Right cardiac atrium (tissue), 5 donors: ENCODE results near the gene TRIM46. TPM values are rescaled to one million over a fixed set of nuclear protein-coding genes. Genes with fewer than 3 reads are reported as not detected.
"Not testable (repeated sequence)": the region's sequence is repeated elsewhere in the genome, so short reads cannot be mapped to it uniquely, and the experiment has no call there.

ENCODE experiments used
- ATAC-seq, 2 donors: fragments of 200-7000 bp; cut with Tn5 transposase; one replicate each; pipeline versions ENCODE4 v1.8.0 to v1.9.1; 2020; ENCODE audit warnings: moderate library complexity in 2 of 2, mild to moderate bottlenecking in 1 of 2
- DNase-seq, 3 donors: peaks; one replicate each; pipeline ENCODE4 v3.0.0-alpha.2; 2020
- H3K27ac ChIP-seq: one replicate; pipeline ENCODE4 v1.5.1; 2013; ENCODE audit warnings: mild to moderate bottlenecking, low read length, control low read depth, moderate library complexity
- H3K27me3 ChIP-seq: one replicate; pipeline ENCODE4 v1.6.1; 2013; ENCODE audit not compliant: control insufficient read depth, insufficient read depth
- H3K4me1 ChIP-seq: one replicate; pipeline ENCODE4 v1.6.1; 2013; ENCODE audit warnings: low read length; ENCODE audit not compliant: control insufficient read depth, insufficient read depth
- H3K4me3 ChIP-seq: one replicate; pipeline ENCODE4 v1.5.1; 2013; ENCODE audit warnings: low read length, control low read depth
- H3K9me3 ChIP-seq: one replicate; pipeline ENCODE4 v1.6.1; 2013; ENCODE audit warnings: low read length; ENCODE audit not compliant: control insufficient read depth
- WGBS: extraction: QIAGEN DNeasy Blood & Tissue Kit; methylation state at CpG from one replicate; pipeline ENCODE4 v1.1.7; 2013; 5-methylcytosine and 5-hydroxymethylcytosine counted together
- intact Hi-C, 4 donors: fragments of 100-400 bp; cut with DNase I; formaldehyde crosslinking; loops; one replicate each; pipeline versions ENCODE4 v1.11.0 to v1.14.0; 2022 to 2023
- polyA plus RNA-seq: library from polyadenylated mRNA; stranded (reverse); fragments of 200-250 nt; gene quantifications from one replicate; pipeline ENCODE4 v1.2.3, GENCODE V29; 2013
- total RNA-seq, 4 donors: library from RNA; stranded (reverse); fragmentation: NEBNext Ultra II Directional; extraction: Animal tissue kit (Norgen Biotek cat#: 25700); gene quantifications; one replicate each; pipeline ENCODE4 v1.2.1, GENCODE V29; 2021
- donor health status: healthy with polysubstance abuse.
- donor health status: DM: no; HTN: yes; CAD: no.
- donor health status: DM: no; HTN: no; CAD: no.
- donor health status: DM: no; HTN: yes; CAD: no; lungs with severe emphysema.
- donor health status: DM: yes; HTN: yes; CAD: no.

Gene TRIM46
- total and polyA plus RNA-seq, 5 donors: 0.17 to 0.37 (median 0.25) TPM

GRCh38 chr1:155140630-155140953 lies 33.1 kb upstream of the TRIM46 start:
- peak overlapping the region; percentile 69 for H3K27ac ChIP-seq
- 7% methylated on average over 11 of the region's 11 CpGs for WGBS

DNA sequence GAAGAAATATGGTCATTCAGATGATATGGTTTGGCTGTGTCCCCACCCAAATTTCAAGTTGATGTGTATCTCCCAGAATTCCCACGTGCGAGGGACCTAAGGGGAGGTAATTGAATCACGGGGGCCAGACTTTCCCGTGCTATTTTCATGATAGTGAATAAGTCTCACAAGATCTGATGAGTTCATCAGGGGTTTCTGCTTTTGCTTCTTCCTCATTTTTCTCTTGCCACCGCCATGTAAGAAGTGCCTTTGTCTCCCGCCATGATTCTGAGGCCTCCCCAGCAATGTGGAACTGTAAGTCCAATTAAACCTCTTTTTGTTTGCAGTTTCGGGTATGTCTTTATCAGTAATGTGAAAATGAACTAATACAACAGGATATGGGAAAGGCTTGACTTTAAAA lies 31.9 kb upstream of the TRIM46 start:
- Histone ChIP-seq H3K27ac (no peak overlapping the region), H3K9me3 (no peaks in the 10 kb centered on the region), H3K4me3 (no peak overlapping the region), H3K4me1 (peaks cover 2% of the 10 kb centered on the region), H3K27me3 (no peaks in the 10 kb centered on the region)
- no peak for ATAC-seq
- DNase-seq: no peak
- 84% methylated on average over 7 of the region's 7 CpGs for WGBS
- intact Hi-C loops: no loop called here

More at GRCh38 chr1:155140630-155140953, 33.1 kb upstream of the TRIM46 start:
- no peaks in the 10 kb centered on the region for H3K27me3 ChIP-seq
- no peaks in the 10 kb centered on the region for H3K9me3 ChIP-seq
- ATAC-seq (no peak), DNase-seq (no peak)
- peak overlapping the region; percentile 86 for H3K4me3 ChIP-seq
- peaks cover 4% of the 10 kb centered on the region for H3K4me1 ChIP-seq
- intact Hi-C loops: no loop called here

GRCh38 chr1:155145491-155145890 lies 28.2 kb upstream of the TRIM46 start:
- H3K4me1 ChIP-seq: no peaks in the 10 kb centered on the region
- WGBS: 83% methylated on average over 3 of the region's 3 CpGs
- no peaks in the 10 kb centered on the region for H3K9me3 ChIP-seq
- H3K27me3 ChIP-seq: no peaks in the 10 kb centered on the region
- no peak overlapping the region for H3K4me3 ChIP-seq
- ATAC-seq (no peak), DNase-seq (no peak)
- no peak overlapping the region for H3K27ac ChIP-seq
- intact Hi-C loops: no loop called here

- H3K9me3 ChIP-seq, intact Hi-C loops: not testable (repeated sequence)
- WGBS: 60% methylated on average over 3 of the region's 3 CpGs
These were observed 17.5 kb upstream of the TRIM46 start for GRCh38 chr1:155155996-155156643.

GRCh38 chr1:155158991-155159390 lies 14.7 kb upstream of the TRIM46 start:
- Histone ChIP-seq H3K9me3 (no peaks in the 10 kb centered on the region), H3K27ac (no peak overlapping the region), H3K4me3 (no peak overlapping the region), H3K4me1 (no peaks in the 10 kb centered on the region), H3K27me3 (no peaks in the 10 kb centered on the region)
- no peak for DNase-seq
- no peak for ATAC-seq
- 85% methylated on average over 1 of the region's 1 CpG for WGBS
- intact Hi-C loops: no loop called here

More at GRCh38 chr1:155155996-155156643, 17.5 kb upstream of the TRIM46 start:
- not testable (repeated sequence) for H3K27me3 ChIP-seq, H3K4me3 ChIP-seq, ATAC-seq, H3K27ac ChIP-seq, DNase-seq, H3K4me1 ChIP-seq

GRCh38 chr1:155160128-155160527 lies 13.5 kb upstream of the TRIM46 start:
- no peaks in the 10 kb centered on the region for H3K9me3 ChIP-seq
- intact Hi-C loops: no loop called here
- no peaks in the 10 kb centered on the region for H3K27me3 ChIP-seq
- H3K4me3 ChIP-seq: no peak overlapping the region
- no peak overlapping the region for H3K27ac ChIP-seq
- no peak for ATAC-seq
- DNase-seq: no peak
- 76% methylated on average over 8 of the region's 8 CpGs for WGBS
- H3K4me1 ChIP-seq: no peaks in the 10 kb centered on the region

DNA sequence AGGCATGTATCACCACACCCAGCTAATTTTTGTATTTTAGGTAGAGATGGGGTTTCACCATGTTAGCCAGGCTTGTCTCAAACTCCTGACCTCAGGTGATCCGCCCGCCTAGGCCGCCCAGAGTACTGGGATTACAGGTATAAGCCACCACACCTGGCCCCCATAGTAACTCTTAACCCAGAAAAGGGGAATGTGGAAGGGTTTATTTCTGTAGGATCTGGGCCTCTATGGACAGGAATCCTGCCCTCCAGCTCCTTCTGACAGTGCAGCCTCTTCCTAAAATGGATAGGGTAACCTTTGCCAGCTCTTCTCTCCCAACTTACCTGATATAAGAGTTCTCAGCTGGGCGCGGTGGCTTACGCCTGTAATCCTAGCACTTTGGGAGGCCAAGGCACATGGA lies 11.0 kb upstream of the TRIM46 start:
- H3K9me3 ChIP-seq, DNase-seq, ATAC-seq, intact Hi-C loops, H3K4me1 ChIP-seq, H3K27me3 ChIP-seq, H3K4me3 ChIP-seq, H3K27ac ChIP-seq: not testable (repeated sequence)
- WGBS: 95% methylated on average over 6 of the region's 6 CpGs

- H3K4me1 ChIP-seq, H3K4me3 ChIP-seq, H3K9me3 ChIP-seq, DNase-seq, H3K27me3 ChIP-seq, H3K27ac ChIP-seq, ATAC-seq, intact Hi-C loops: not testable (repeated sequence)
- 97% methylated on average over 4 of the region's 4 CpGs for WGBS
These were observed 9.9 kb upstream of the TRIM46 start for GRCh38 chr1:155163785-155164184.

DNA sequence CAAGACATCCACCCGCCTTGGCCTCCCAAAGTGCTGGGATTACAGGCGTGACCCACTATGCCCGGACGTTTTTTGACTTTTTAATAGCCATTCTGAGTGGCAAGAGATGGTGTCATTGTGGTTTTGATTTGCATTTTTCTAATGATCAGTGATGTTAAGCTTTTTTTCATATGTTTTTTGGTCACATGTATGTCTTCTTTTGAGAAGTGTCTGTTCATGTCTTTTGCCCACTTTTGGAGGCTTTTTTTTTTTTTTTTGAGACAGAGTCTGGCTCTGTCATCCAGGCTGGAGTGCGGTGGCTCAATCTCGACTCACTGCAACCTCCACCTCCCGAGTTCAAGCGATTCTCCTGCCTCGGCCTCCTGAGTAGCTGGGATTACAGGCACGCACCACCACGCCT lies 9.0 kb upstream of the TRIM46 start:
- intact Hi-C loops: loop anchor here in 2 of 4 donors (5.0 kb wide), 2 partner anchors 37 to 72 kb away; partner anchors contain the start of gene EFNA1 (in 1 of the 2)
- not testable (repeated sequence) for DNase-seq, H3K27ac ChIP-seq, H3K9me3 ChIP-seq, ATAC-seq, H3K4me1 ChIP-seq, H3K4me3 ChIP-seq, H3K27me3 ChIP-seq
- WGBS: 96% methylated on average over 11 of the region's 11 CpGs

DNA sequence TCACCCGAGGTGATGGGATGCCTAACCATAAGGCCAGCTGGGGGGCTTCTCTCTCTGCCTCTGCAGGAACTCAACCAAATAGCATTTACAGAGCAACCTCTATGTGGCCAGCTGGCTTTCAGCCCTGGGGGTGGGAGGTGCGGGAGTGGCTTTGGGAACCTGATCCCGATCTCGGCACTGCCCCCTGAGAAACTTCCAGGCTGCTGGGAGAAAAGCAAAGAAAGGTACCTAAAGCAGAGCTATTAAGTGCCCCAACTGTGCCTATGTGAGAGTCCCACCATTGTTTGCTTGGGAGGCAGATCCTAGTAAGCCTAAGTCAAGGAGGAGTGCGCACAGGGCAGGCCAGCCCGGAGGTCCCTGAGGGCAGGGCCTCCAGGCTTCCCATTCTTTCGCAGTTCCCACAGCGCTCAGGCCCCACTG lies 7.6 kb upstream of the TRIM46 start:
- peak in 1 of 3 donors; percentile 68 for DNase-seq
- ATAC-seq: peak in 1 of 2 donors; percentile 5
- Histone ChIP-seq H3K4me1 (peaks cover 2% of the 10 kb centered on the region), H3K4me3 (no peak overlapping the region), H3K9me3 (no peaks in the 10 kb centered on the region), H3K27me3 (no peaks in the 10 kb centered on the region), H3K27ac (peak overlapping the region; percentile 78)
- intact Hi-C loops: loop anchor here in 3 of 4 donors (2.0 to 5.0 kb wide), 3 partner anchors 39 to 75 kb away; partner anchors contain the start of gene EFNA1 (in 1 of the 3)
- WGBS: 36% methylated on average over 8 of the region's 8 CpGs

GRCh38 chr1:155166471-155167165 lies 7.0 kb upstream of the TRIM46 start:
- H3K4me3 ChIP-seq: no peak overlapping the region
- ATAC-seq (peak; percentile 76 to 85), DNase-seq (peak; percentile 77 to 89 (median 87))
- H3K27ac ChIP-seq: peak overlapping the region; percentile 78
- WGBS: 22% methylated on average over 27 of the region's 27 CpGs
- no peaks in the 10 kb centered on the region for H3K27me3 ChIP-seq
- intact Hi-C loops: loop anchor here in 3 of 4 donors (2.0 to 5.0 kb wide), 3 partner anchors 39 to 76 kb away; partner anchors contain the start of gene EFNA1 (in 1 of the 3)
- H3K4me1 ChIP-seq: peaks cover 2% of the 10 kb centered on the region
- H3K9me3 ChIP-seq: no peaks in the 10 kb centered on the region
